Activated CD8-positive, alpha-beta memory T cell treated with anti-CD3 and anti-CD28 coated beads, Interleukin-2, amount 50 U/mL, for 24 hours (primary cell): Measurements from ENCODE around the gene PLAA.

Experiments used
- DNase-seq: peaks from one replicate; pipeline ENCODE4 v3.0.0-alpha.2; 2020; ENCODE audit errors: extremely low read depth

The PLAA gene

GRCh38 chr9:26946753-26947727 lies at the start of gene PLAA:
PLAA (minus strand) TSS chr9:26947242; CDS start chr9:26947045, 197 bp downstream.
- peak; percentile 63 for DNase-seq

- DNase-seq = no peak
Measured at GRCh38 chr9:26995810-26996209, 48.8 kb upstream of the PLAA start.

GRCh38 chr9:26983340-26983739 lies 36.3 kb upstream of the PLAA start:
- DNase-seq = no peak

GRCh38 chr9:26975728-26976707 lies 29.0 kb upstream of the PLAA start:
- DNase-seq = no peak

GRCh38 chr9:26974927-26975326 lies 27.9 kb upstream of the PLAA start:
- DNase-seq = no peak

DNA sequence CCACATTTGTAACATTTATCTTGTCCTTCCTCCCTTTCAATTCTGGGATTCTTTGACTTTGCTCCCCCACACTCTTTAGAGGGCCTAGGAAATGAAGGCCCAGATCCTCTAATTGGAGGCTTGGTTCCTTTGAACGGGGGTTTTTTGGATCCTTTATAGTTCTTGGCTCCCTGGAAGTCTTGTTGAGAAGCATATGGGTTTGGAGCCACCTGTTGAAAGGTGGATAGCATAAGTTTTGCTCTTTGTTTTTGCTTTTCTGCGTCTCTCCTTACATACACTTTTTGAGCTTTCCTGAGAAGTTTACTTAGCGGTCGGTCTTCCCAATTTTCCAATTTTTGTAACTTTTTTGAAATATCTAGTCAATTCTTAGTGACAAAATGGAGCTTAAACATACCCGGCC lies 26.9 kb upstream of the PLAA start:
- DNase-seq = no peak

DNA sequence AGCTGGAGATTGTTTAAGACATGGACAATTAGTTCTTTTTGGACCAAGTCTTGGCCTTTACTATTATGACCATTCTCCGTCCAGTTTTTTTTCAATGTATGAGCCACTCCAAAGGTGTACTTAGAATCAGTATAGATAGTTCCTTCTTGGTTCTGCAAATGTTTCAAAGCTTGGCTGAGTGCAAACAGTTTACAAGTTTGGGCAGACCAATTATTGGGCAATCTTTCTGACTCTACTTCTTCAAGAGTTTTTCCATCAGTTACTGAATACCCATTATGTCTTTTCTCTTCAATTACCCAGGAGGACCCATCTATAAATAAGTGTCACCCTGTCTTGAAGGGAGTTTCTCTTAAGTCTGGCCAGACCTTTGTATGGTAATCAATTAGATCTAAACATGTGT lies 24.7 kb upstream of the PLAA start:
- no peak for DNase-seq

- DNase-seq = no peak
Measured at GRCh38 chr9:26956860-26957233, 9.8 kb upstream of the PLAA start.

DNA sequence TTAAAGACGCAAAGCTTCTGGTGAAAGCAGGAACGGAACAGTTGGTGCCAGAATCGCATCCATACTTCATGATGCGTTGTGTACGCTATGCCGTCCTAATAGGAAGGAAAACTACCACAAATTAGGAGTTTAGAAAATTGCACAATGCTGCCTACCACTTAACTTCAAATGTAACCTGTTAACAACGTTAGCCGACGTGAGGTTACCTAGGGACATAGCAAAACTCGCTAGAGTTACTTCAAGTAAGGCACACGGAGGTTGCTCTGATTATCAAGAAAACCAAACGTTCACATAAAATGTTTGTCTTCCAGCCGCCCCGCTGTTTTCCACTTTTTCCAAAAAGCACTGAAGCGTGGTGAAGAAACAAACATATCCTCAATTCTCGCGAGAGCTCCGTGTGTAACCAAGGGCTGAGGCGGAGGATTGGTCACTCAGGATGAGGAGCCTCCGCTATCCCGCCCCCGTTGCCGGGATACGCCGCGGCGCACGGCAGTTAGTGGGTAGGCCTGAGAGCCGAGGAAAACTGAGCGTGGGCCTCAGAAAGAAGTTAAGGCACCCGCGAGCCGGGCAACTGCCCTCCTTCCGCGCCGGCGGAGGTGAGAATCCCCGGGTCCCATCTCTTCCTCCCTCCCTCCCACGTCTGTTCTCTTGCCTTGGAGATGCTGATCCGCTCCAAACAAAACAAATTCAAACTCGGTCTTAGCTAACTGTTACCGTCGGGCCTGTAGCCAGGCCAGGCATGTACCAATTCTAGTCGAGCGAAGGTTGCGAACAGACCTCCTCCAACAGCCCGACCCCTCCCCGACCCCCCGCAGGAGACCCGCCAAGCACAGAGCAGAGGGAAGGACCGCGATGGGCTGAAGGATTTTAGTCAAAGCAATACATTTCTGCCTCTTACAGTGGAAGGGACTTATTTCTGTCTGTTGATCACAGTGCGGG lies 9.1 kb upstream of the PLAA start, which contains the start of gene IFT74:
Gene IFT74 (plus strand): TSS at position 492 of the 939 bp plus-strand sequence. CDS start 5,556 bp downstream, outside the sequence.
- DNase-seq = peak; percentile 86

- no peak for DNase-seq
Measured at GRCh38 chr9:26955222-26955903, 8.3 kb upstream of the PLAA start.

- no peak for DNase-seq
Measured at GRCh38 chr9:26954050-26954508, 7.0 kb upstream of the PLAA start.

- DNase-seq = no peak
Measured at GRCh38 chr9:26951794-26952193, 4.8 kb upstream of the PLAA start.

DNA sequence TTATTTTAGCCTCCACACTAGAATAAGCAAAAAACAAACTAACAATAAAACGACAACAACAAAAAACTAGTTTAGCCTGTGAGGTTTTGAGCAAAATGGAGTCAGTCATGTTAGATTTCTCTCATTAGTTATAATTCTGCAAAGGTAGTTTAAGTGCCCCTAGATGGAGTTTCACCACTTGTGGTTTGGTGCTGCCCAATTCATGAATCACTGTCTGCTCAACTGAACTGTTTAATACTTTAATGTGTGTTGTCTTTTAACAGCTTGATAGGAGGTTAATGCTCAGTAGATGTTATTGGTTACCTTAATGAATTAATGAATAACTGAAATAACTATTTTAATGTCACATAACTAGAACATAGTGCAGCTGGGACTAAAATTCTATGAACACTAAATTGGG lies 3.5 kb upstream of the PLAA start:
- DNase-seq = no peak

DNA sequence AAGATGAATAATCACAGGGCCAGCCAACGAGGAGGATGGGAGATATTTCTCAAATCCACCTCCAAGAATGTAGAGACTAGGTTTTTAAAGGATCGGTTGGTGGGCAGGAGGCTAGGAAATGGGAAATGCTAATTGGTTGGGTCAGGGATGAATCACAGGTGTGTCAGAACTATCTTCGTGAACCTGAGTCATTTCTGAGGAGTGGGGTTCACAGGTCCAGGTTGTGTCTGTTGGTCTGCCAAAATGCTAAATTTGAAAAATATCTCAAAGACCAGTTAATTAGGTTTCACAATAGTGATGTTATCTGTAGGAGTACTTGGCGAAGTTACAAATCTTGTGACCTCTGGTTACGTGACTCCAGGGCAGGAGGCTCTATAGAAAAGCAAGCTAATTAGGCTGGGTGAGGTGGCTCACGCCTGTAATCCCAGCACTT lies 2.6 kb upstream of the PLAA start:
- DNase-seq = no peak

GRCh38 chr9:26947736-26948135 lies 694 bp upstream of the PLAA start:
- no peak for DNase-seq

DNA sequence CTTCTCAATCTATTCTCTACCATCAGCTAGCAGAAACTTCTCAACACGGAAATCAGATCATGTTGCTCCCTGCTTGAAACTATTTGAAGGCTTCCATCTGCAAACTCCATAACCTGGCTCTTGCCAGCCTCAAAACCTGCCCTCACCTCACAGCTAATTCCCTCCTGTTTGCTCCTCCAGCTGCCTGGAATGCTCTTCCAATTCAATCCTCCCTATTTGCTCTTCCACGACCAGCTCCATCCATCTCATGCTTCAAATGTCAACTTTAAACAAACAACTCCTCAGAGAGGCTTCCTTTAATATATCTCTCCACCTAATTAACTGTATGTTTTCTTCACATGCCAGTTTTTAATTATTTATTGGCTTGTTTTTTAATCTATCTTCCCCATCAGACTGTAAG lies 1.5 kb downstream of the PLAA start:
- no peak for DNase-seq

- DNase-seq = no peak
Measured at GRCh38 chr9:26940779-26941178, 6.3 kb downstream of the PLAA start.

GRCh38 chr9:26939955-26940711 lies 6.9 kb downstream of the PLAA start:
- DNase-seq = no peak

- no peak for DNase-seq
Measured at GRCh38 chr9:26937816-26938371, 9.1 kb downstream of the PLAA start.
